PC-9 (cell line): Measurements from ENCODE around the gene CDS2. TPM values are rescaled to one million over a fixed set of nuclear protein-coding genes. Genes with fewer than 3 reads are reported as not detected.

ENCODE experiments used
- BruUV-seq: library from RNA; stranded (reverse); fragments of 400-500 nt; replicated peaks from 2 replicates; lab custom pipeline; 2021; lab: Mats Ljungman, UMichigan
- CTCF ChIA-PET: fragments of 300-600 bp; sonication (Branson Sonifier 250); formaldehyde crosslinking; loops from one replicate; lab custom pipeline; 2022; ENCODE audit warnings: antibody characterized with exemption; lab: Charles Lee
- POLR2A ChIA-PET: fragments of 300-600 bp; sonication (Branson Sonifier 250); formaldehyde crosslinking; loops from one replicate; lab custom pipeline; 2022; ENCODE audit warnings: antibody characterized with exemption; ENCODE audit not compliant: unreplicated experiment; lab: Charles Lee
- DNase-seq, 2 experiments: peaks; one replicate each; pipeline versions ENCODE4 v3.0.0 to v3.0.0-alpha.2; 2015 to 2022; ENCODE audit warnings: mixed read lengths in 1 of 2
- H2AFZ ChIP-seq: fragments of 200-600 bp; sonication (generic); 2 replicates; pipeline ENCODE4 v1.8.1; 2017; ENCODE audit warnings: antibody characterized with exemption
- H3F3A ChIP-seq: fragments of 200-600 bp; sonication (generic); 2 replicates; pipeline ENCODE4 v1.8.1; 2017; ENCODE audit warnings: antibody characterized with exemption, mild to moderate bottlenecking, low read depth; ENCODE audit not compliant: insufficient read depth
- H3K27ac ChIP-seq: fragments of 200-600 bp; sonication (generic); 2 replicates; pipeline ENCODE4 v1.6.1; 2016; ENCODE audit warnings: mixed run types
- H3K27me3 ChIP-seq: fragments of 200-600 bp; sonication (generic); 2 replicates; pipeline ENCODE4 v1.6.1; 2016; ENCODE audit warnings: low read depth, mixed run types; ENCODE audit not compliant: insufficient read depth
- H3K36me3 ChIP-seq: fragments of 200-600 bp; sonication (generic); 2 replicates; pipeline ENCODE4 v1.6.1; 2016; ENCODE audit warnings: low read depth, mixed run types
- H3K4me1 ChIP-seq: fragments of 200-600 bp; sonication (generic); replicated peaks from 2 replicates; pipeline ENCODE4 v1.6.1; 2016; ENCODE audit warnings: mixed run types; ENCODE audit not compliant: insufficient read depth
- H3K4me2 ChIP-seq: fragments of 200-600 bp; sonication (generic); 2 replicates; pipeline ENCODE4 v1.6.1; 2017; ENCODE audit warnings: mixed run types
- H3K4me3 ChIP-seq: fragments of 200-600 bp; sonication (generic); 2 replicates; pipeline ENCODE4 v1.6.1; 2016; ENCODE audit warnings: mixed run types
- H3K79me2 ChIP-seq: fragments of 200-600 bp; sonication (generic); 2 replicates; pipeline ENCODE4 v1.6.1; 2017; ENCODE audit warnings: low read depth, mixed run types
- H3K9me2 ChIP-seq: fragments of 200-600 bp; sonication (generic); 2 replicates; pipeline ENCODE4 v1.8.1; 2017; ENCODE audit warnings: mild to moderate bottlenecking; ENCODE audit not compliant: insufficient read depth
- H3K9me3 ChIP-seq: fragments of 200-600 bp; sonication (generic); 2 replicates; pipeline ENCODE4 v1.8.1; 2016; ENCODE audit warnings: low read depth; ENCODE audit not compliant: insufficient read depth
- H4K20me1 ChIP-seq: fragments of 200-600 bp; sonication (generic); 2 replicates; pipeline ENCODE4 v1.8.1; 2017; ENCODE audit not compliant: insufficient read depth
- CTCF ChIP-seq: fragments of 200-600 bp; sonication (generic); conservative IDR thresholded peaks from 2 replicates; pipeline ENCODE4 v1.6.1; 2017; ENCODE audit warnings: mixed run types, antibody characterized with exemption, mild to moderate bottlenecking, moderate library complexity
- EZH2 ChIP-seq: fragments of 200-600 bp; sonication (generic); IDR thresholded peaks from 2 replicates; pipeline ENCODE4 v1.8.0; 2017; ENCODE audit warnings: antibody characterized with exemption, low read depth
- intact Hi-C: fragments of 100-400 bp; cut with micrococcal nuclease; formaldehyde crosslinking; loops from one replicate; pipeline ENCODE4 v1.10.0; 2022; ENCODE audit not compliant: unreplicated experiment
- total RNA-seq: library from RNA; stranded (reverse); gene quantifications from 2 replicates; pipeline ENCODE4 v1.2.3, GENCODE V29; 2021

CDS2 gene
- total RNA-seq, 1 experiment from 2014 or later, result 42.8 TPM

- peaks cover 11% of the 10 kb centered on the region; the same call in 1 of the 2 replicates for H3F3A ChIP-seq
- TF ChIP-seq CTCF (no peak), EZH2 (no peak)
- H3K36me3 ChIP-seq, result peaks cover 10% of the 10 kb centered on the region; the same call in 1 of the 2 replicates
- intact Hi-C loops, result no loop called here
- no peaks in the 10 kb centered on the region for H4K20me1 ChIP-seq
- H3K27ac ChIP-seq, result no peak overlapping the region
- POLR2A ChIA-PET, result interaction anchor here (0.6 kb wide), 1 partner anchor 561 kb away, joined by 3 read pairs; no protein-coding TSS in a partner anchor
- H3K79me2 ChIP-seq, result no peaks in the 10 kb centered on the region
- H3K27me3 ChIP-seq, result no peaks in the 10 kb centered on the region
- H2AFZ ChIP-seq, result no peak overlapping the region
- no peak for DNase-seq
- no peaks in the 10 kb centered on the region for H3K9me3 ChIP-seq
- no peak overlapping the region for H3K4me3 ChIP-seq
- CTCF ChIA-PET, result no interaction called here
- no peak overlapping the region for H3K4me2 ChIP-seq
- H3K4me1 ChIP-seq, result no peaks in the 10 kb centered on the region
- BruUV-seq, result no TSS peak
- no peaks in the 10 kb centered on the region for H3K9me2 ChIP-seq
Observed at GRCh38 chr20:5181958-5182357, 55.1 kb downstream of the CDS2 start.

GRCh38 chr20:5182615-5183254, 55.9 kb downstream of the CDS2 start:
- no peak overlapping the region for H2AFZ ChIP-seq
- BruUV-seq, result no TSS peak
- H3K79me2 ChIP-seq, result no peaks in the 10 kb centered on the region
- DNase-seq, result no peak
- H3K27ac ChIP-seq, result no peak overlapping the region
- peaks cover 11% of the 10 kb centered on the region; the same call in 1 of the 2 replicates for H3F3A ChIP-seq
- intact Hi-C loops, result no loop called here
- H3K4me2 ChIP-seq, result no peak overlapping the region
- no peak for TF ChIP-seq EZH2
- TF ChIP-seq CTCF, result no peak
- CTCF ChIA-PET, result no interaction called here
- no peaks in the 10 kb centered on the region for H3K4me1 ChIP-seq
- POLR2A ChIA-PET, result no interaction called here
- no peaks in the 10 kb centered on the region for H3K9me2 ChIP-seq
- H3K36me3 ChIP-seq, result peaks cover 10% of the 10 kb centered on the region; the same call in 1 of the 2 replicates
- no peaks in the 10 kb centered on the region for H3K9me3 ChIP-seq
- no peak overlapping the region for H3K4me3 ChIP-seq
- H3K27me3 ChIP-seq, result no peaks in the 10 kb centered on the region
- no peaks in the 10 kb centered on the region for H4K20me1 ChIP-seq

- no peaks in the 10 kb centered on the region for H3K9me3 ChIP-seq
- TF ChIP-seq EZH2, result no peak
- no peak for TF ChIP-seq CTCF
Observed at GRCh38 chr20:5183731-5184474, 57.1 kb downstream of the CDS2 start.

More at GRCh38 chr20:5183731-5184474, 57.1 kb downstream of the CDS2 start:
- Histone ChIP-seq H4K20me1 (no peaks in the 10 kb centered on the region), H3K4me3 (no peak overlapping the region), H2AFZ (no peak overlapping the region), H3K79me2 (no peaks in the 10 kb centered on the region), H3K27ac (no peak overlapping the region), H3K27me3 (no peaks in the 10 kb centered on the region), H3K4me1 (no peaks in the 10 kb centered on the region), H3F3A (peaks cover 11% of the 10 kb centered on the region; the same call in 1 of the 2 replicates), H3K9me2 (no peaks in the 10 kb centered on the region), H3K36me3 (peaks cover 10% of the 10 kb centered on the region; the same call in 1 of the 2 replicates), H3K4me2 (no peak overlapping the region)
- no TSS peak for BruUV-seq
- intact Hi-C loops, result no loop called here
- POLR2A ChIA-PET, result no interaction called here
- CTCF ChIA-PET, result no interaction called here
- no peak for DNase-seq
